Erythroblast (primary cell): ENCODE results near the gene TRIM54.
"Not testable (repeated sequence)": the region's sequence is repeated elsewhere in the genome, so short reads cannot be mapped to it uniquely, and the experiment has no call there.

Experiments used
- DNase-seq, 2 experiments: peaks; one replicate each; lab custom pipeline; 2025; lab: John Stamatoyannopoulos, UW
- GATA1 ChIP-seq: IDR thresholded peaks from 2 replicates; pipeline ENCODE4 v1.6.1; 2011; ENCODE audit warnings: low read depth, mild to moderate bottlenecking, control low read depth, low read length, moderate library complexity
- POLR2A ChIP-seq: IDR thresholded peaks from 2 replicates; pipeline ENCODE4 v1.6.1; 2011; ENCODE audit warnings: mild to moderate bottlenecking, low read length

Gene TRIM54

DNA sequence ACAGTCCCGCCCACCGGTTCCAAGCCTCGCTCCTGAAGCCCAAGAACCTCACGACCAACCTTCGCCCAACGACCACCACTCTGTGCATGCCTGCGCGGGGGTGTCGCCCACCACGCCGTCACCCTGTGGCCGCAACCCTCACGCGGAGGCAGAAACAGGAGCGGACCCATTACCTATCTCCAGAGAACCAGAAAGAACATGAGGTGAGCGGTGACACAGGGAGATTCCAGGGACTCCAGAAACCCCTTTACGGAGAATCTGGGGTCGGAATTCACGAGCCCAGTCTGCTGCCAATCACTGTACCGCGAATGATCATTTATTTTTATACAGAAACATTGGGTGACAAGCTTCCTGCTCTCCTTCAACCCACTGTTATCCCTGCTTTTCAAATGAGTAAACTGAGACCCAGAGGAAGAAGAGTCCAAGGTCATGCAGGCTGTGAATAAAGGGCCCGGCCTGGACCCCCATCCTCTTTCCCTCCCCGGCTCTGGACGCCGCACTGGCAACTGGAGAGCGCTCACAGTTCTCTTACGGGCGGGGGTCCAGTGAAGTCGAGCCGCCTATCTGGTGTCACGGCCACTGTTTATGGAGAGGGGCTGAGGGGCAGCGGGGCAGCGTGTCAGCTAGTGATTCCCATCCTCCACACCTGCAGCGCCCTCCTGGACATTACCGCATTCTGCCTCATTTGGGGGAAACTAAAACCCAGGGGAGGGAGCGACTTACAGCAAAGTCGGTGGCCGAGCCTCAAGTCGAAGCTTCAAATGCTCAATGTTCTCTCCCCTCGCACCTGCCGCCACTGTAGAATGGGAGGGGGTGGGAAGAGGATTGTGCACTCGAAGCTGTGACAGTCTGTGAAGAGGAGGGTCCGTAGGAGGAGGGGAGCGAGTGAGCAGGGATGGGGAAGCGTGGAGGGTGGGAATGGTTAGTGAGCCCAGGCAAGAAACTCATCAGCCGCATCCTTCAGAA, 18.7 kb upstream of the TRIM54 start:
- TF ChIP-seq GATA1 (no peak), POLR2A (no peak)
- DNase-seq = no peak

DNA sequence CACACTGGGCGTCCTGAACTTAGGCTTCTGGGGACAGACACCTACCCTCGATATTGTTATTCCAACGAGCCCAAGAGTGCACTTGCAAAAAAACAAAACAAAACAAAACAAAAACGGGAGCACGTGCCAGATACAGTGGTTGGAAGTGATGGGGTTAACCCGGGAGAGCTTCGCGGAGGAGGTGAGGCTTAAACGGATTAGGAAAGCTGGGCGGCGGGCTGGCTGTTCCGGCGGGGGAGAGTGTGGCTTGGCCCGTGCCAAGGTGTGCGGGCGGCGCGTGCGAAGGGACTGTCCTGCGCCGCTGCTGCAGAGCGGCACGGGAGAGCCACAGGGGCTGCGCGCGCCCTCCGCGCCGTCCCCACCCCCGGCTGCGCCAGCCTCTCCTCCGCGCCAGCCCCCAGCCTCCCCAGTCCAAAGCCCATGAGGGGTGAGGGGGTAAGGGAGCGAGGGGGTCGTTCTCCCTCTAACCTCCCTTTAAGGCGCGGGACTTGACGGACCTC, 17.9 kb upstream of the TRIM54 start:
- TF ChIP-seq GATA1 (no peak), POLR2A (no peak)
- DNase-seq = no peak

DNA sequence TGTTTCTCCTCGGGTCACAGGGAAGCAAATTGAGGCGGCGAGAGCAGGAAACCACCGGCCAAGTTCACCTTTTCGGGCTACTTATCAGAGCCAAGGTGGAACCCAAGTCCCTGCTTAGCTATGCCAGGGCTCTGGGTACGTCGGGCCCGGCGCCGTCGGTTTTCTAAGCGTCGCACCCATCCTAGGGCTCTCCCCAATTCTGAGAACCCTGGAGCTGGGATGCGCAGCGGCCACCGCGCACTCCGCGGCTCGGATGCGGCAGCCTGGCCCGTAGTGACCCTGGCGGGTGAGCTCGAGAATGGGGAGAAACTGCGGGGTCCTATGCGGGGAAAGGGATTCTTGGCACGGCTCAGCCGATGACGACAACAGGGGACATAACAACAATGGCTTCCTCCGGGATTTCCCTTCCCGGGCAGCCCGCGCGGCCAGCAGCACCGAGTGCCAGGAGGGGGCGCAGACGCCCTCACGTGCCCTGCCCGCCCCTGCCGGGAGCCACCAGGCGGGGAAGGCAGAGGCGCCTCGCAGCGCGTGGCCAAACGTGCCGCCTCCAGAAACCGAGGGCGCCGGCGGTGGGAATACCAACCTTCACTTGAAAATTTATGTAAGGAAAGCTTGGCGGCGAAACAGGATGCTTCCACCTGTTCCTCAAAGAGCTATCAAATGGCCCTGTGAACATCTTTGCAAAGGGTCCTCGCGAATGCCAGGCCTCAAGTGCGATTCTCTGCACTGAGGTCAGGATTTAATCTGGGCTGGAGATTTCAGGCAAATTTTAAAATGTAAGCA, 17.3 kb upstream of the TRIM54 start:
- no peak for TF ChIP-seq POLR2A
- TF ChIP-seq GATA1 = no peak

DNA sequence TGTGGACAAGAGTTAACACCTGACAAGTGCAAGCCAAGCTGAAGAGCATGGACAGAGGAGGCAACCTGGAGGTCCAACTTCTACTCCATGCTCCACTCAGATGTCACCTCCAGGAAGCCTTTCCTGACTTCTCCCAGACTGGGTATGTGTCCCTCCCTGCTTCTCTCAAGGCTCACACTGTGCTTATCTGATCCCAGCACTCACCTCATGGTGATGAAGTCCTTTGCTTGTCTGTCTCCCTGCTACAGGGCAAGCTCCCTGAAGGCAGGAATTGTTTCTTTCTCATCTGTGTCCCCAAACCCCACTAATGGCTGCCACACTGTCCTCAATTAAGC, 16.7 kb upstream of the TRIM54 start:
- TF ChIP-seq GATA1 (no peak), POLR2A (no peak)
- DNase-seq = no peak

More for the DNA sequence above, 17.3 kb upstream of the TRIM54 start:
- DNase-seq = peak; percentile 51 to 62

DNA sequence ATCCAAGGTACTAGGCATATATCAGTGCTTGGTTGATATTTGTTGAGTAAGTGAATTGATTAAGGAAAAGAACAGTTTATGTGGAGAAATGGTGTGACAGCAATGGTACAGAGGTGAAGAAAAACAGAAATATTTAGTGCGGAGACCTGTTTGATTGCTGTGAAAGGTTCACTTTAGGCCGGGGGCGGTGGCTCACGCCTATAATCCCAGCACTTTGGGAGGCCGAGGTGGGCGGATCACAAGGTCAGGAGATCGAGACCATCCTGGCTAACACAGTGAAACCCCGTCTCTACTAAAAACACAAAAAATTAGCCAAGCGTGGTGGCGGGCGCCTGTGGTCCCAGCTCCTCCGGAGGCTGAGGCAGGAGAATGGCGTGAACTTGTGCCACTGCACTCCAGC, 13.9 kb upstream of the TRIM54 start:
- not testable (repeated sequence) for DNase-seq

DNA sequence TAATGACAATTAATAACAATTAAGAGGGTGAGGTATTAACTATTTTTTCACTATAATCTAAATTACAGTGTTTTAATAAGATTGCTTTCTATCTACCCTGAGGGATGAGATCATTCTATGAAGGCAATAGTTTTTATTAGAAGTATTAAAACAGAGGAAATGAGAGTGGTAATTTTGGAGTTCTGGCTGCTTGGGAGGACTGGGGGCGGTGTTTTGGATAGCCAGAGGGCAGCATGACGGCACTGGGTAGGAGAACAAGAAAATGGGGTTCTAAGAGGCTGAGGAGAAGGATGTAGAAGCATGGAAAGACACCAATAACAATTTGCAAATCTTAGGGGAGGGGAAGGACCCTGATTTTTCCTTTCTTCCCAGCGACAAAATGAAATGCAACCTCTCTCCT, 12.1 kb upstream of the TRIM54 start:
- TF ChIP-seq POLR2A = no peak
- no peak for TF ChIP-seq GATA1
- no peak for DNase-seq

DNA sequence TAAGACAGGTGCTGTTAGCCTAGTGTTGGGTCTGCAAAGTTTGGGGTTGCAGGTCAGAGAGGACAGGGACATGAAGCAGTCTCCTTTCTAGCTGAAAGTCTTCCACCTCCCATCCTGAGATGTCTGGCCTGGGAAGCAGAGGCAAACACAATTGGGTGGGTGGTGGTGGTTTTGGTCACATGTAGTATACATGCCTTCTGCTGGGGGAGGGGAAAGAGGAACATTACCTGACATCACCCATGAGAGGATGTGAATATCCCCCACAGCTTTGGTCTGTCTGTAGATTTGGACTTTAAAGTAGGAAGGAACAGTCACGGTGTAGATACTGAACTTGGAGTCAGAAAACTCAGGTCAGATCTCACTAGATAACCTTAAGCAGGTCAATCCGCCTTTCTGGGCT, 11.6 kb upstream of the TRIM54 start:
- no peak for TF ChIP-seq GATA1
- no peak for TF ChIP-seq POLR2A
- DNase-seq = no peak

DNA sequence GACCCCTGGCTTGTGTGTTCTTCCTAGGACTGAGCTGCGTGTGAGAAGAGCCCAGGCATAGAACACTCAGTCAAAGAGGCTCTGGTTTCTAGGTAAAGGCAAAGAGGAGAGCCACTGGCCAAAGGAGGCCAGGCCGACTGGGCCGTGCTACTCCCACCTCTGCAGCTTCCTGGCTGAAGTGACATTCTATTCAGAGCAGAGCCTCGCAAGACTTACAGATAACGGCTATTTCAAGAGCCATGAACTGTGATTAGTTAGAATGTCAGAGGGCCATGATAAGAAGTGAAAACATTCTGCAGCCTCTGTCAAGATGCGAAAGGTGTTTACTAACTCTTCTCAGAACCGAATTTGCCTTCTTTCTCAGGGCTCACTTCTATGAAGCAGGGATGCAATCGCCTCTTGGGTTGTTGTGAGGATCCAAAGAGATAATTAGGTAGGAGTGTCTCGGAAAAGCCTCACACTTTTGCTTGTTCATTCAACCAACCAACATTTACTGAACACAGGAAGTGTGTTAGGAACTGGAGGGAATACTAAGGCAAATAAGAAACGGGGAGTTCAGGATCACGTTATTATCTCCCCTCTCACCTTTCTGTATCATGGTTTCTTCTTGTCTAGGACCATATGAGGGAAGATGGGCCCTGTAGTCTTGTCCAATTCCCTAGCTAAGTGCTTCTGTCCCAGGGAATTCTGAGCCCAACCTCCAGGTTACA, 10.4 kb upstream of the TRIM54 start:
- TF ChIP-seq POLR2A (no peak), GATA1 (no peak)
- DNase-seq = no peak

DNA sequence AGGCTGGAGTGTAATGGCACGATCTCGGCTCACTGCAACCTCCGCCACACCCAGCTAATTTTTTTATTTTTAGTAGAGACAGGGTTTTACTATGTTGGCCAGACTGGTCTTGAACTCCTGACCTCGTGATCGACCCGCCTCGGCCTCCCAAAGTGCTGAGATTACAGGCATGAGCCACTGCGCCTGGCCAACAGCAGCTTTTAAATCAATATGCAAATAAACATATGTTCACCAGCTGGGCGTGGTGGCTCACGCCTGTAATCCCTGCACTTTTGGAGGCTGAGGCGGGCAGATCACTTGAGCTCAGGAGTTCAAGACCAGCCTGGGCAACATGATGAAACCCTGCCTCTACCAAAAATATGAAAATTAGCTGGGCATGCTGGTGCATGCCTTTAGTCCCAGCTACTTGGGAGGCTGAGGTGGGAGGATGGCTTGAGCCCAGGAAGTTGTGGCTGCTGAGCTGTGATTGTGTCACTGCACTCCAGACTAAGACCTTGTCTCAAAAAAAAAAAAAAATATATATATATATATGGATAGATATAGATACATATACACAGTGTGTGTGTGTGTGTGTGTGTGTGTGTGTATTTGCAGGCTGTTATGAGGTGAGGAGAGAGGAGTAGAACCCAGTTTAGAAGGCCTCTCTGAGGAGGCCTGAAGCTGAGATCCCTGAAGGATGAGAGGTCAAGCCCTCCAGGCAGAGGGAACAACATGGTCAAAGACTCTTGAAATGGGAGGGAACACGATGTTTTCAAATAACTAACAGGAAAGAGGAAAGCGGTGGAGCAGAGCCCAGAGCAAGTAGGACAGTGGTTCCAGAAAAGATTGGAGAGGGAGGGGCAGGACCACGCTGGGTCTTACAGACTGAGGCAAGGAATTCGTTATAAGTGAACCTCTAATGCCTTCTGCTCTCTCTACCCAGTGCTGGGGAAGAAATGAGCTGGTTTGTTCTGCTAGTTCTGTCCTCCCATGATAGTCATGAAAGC, 9.4 kb upstream of the TRIM54 start:
- not testable (repeated sequence) for DNase-seq

DNA sequence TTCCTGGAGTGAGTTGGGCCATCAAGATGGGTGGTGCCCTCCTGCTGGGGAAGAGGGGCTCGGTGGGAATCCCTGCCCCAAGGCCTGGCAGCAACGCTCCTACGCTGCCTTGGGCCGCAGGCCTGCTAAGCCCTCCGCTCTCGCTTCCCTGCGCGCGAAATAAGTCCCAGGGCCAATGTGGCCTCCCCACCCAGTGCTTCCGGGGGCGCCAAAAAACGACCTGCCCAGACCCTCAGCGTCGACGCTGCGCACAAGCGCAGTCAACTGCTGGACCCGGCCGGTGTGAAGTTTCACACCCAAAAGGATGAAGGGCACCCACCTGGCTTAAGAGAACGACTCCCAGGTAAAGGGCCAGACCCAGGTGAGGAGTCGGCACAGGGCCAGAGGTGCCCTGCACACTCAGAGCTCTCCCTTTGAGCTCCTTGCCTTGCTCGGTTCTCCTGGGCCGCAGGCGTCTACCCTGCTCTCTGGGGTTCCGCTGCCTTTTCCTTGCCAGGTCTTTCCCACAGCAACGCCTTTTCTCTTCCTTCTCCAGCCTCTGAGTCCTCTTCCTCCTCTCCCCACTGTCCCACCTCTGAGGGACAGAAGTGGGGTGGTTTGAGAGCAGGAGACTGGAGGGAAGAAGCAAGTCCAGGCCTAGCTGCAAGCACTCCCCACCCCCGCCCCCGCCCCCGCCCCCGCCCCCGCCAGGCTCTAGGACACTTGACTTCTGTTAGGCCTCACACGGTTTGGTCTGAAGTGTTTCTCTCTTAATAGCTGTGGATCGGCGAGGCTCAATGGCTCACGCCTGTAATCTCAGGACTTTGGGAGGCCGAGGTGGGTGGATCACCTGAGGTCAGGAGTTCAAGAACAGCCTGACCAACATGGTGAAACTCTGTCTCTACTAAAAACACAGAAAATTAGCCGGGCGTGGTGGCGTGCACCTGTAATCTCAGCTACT, 6.7 kb upstream of the TRIM54 start, which contains the start of gene DNAJC5G:
Gene DNAJC5G (plus strand): TSS at position 223 of the 940 bp plus-strand sequence. CDS start 1,296 bp downstream, outside the sequence.
- TF ChIP-seq POLR2A (no peak), GATA1 (no peak)
- no peak for DNase-seq

DNA sequence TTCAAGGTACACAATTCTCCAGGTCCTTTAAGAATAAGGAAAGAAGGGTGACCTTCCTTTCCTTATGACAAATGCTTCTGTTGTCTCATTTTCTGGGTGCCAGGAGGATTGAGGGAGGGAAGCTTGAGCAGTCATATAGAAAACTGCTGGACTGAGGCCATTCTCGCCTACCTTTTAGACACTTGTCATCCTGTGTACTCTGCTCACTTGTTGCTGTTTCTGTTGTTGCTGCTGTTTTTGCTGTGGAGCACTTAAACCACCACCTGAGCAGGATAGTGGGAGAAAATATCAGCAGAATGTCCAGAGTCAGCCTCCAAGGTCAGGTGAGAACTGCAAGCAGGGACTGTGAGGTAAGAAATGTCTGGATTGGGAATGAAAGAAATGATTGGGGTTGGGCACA, 4.2 kb upstream of the TRIM54 start:
- no peak for DNase-seq
- TF ChIP-seq GATA1 = no peak
- TF ChIP-seq POLR2A = no peak
